A204.1 (cell line): ENCODE measurements around the gene P4HA2.

ENCODE experiments used
- FAIRE-seq: peaks from 2 replicates; lab custom pipeline; 2012; peaks lifted over from hg19 to GRCh38; lab: Jason Lieb, UNC

P4HA2 gene

DNA sequence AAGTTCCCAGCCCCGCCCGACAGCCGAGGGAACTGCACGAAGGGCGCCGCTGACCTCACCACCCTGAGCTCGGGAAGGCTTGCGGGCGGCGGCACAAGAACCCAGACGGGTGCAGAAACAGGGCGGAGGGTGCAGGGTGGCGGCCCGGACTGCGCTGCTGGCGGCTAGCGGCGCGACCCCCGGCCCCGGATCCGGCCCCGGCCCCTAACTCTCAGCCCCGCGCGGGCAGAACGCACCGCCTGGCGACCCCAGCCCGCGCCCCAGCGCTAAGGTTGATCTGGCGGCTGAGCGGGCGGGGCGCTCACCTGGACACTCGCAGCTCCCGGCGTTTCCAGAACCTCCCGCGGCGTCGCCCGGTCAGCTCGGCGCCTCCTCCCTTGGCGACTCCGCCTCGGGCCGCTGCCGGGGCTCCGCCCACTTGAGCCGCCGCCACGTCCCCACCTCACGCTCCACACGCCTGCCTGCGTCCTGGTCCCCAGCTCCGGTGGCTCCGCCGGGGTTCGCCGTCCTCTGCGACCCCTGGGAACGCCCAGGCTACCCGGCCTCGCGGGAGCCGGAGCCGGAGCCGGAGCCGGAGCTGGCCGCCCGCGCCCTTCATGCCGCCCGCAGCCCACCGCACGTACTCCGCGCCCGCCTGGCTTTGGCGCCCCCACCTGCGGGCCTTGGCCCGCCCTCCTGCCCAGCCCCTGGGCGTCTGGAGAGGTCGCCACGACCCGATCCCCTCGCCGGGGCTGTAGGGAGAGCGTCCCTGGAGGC, at the start of gene P4HA2:
Gene P4HA2, minus strand, starts transcription at position 369 of the 756 bp plus-strand sequence. CDS start 9,227 bp downstream, outside the sequence.
- FAIRE-seq: no peak

DNA sequence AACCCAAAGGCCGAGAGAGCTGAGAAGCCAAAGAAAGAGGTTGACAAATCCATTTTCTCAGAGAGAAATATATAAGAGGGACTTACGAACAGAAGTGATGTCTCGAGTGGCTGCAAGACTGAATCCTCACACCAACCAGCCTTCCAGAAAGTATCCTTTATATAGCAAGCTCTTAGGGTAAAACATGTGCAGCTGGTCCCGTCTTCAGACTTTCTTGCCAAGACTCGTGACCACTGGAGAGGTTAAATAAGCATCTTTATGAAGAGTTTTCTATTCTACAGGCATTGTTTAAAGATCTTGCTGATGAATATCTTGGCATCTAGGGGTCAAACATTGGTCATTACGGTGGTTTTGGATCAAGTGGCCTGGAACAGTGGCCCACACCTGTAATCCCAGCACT, 49.6 kb upstream of the P4HA2 start:
- FAIRE-seq: no peak

- FAIRE-seq: no peak
Measured at GRCh38 chr5:132275367-132276220, 47.9 kb upstream of the P4HA2 start.

- no peak for FAIRE-seq
Measured at GRCh38 chr5:132274050-132274792, 46.6 kb upstream of the P4HA2 start.

- FAIRE-seq: no peak
Measured at GRCh38 chr5:132273631-132274030, 46.0 kb upstream of the P4HA2 start.

DNA sequence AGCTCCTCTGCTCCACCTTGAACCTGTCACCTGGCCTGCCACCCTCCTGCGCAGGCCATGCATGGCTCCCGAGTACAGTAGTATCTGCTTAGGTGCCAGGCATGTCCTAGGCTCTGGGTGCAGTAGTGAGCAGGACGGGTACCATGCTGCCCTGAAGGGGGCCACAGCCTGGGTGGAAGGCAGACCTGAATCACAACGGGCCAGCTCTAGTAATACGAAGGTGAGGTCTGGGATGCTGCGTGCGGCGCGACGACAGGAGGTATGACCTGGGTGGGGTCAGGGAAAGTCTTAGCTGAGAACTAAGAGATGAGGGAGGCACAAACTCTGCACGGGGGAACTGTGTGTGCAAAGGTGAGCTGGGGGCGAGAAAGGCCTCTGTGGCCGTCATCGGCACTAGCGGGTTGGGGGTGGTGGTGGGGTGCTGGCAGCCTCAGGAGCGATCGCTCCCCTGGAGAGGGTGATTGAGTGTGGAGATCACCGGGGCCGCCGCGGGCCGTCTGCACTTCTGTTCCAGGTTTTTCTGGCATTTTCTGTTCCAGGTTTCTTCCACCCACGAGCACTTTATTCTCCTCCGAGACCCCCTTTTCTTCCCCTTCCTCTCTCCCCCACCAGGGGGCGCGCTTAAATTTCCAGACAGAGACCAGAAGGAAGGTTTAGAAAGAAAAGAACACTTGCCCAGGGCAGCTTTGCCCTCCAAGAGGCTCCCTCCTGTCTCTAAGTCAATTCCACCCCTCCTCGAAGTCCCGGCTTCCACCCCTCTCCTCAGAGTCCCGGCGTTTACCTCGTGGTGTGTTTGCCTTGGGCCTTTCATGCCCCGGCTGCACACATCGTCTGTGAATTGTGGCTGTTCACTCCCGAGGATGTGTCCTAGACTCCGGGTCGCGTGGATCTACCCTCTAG, 44.9 kb upstream of the P4HA2 start:
- FAIRE-seq: no peak

GRCh38 chr5:132271251-132272246, 43.9 kb upstream of the P4HA2 start:
- FAIRE-seq: no peak

DNA sequence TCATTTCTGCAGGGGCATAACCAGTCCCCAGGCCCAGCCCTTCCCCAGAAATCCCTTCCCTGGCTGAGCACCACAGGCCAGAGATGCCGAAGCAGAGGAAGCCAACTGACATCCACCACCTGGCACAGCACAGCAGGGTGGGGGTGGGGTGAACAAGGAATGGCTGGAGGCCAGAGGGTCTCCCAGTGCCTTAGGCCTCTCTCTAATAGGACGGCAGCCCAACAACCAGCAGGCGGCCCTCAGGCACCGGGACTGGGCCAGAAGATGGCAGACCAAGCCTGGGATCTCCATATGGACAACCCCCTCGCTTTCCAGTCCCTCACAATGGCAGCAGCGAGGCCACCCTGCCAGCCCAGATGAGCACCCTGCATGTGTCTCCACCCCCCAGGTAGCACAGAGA, 43.1 kb upstream of the P4HA2 start:
- FAIRE-seq: no peak

GRCh38 chr5:132270335-132270665, 42.6 kb upstream of the P4HA2 start:
- FAIRE-seq: no peak

DNA sequence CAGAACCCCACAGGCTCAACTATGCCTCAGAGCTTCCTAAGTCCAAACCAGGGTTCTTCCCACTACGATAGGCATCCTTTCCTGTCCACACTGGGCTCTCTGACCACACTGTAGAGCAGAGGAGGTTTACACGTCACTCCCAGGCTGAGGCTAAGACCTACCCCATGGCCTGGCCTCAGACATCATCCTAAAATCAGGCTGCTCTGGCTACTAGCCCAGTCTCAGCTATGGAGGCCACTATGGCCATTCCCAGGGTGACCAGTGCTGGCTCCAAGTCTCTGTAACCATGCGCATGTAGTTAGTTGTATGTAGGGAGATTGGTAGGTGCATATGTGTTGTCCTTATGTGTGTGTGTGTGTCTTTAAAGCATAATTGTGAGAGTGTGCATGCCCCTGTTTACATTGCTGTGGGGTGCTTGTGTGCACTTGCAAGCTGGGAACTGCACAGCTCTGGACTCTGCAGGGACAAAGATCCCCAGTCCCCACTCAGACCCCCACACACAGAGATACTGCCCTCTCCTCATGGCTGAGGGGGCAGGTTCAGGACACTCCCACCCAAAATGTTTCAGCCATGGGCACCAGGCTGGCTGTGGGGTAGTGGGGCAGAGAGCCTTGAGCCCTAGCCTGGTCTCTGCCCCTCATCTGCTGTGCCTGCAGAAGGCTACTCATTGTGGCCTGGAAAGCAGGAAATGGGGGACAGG, 42.1 kb upstream of the P4HA2 start:
- FAIRE-seq: no peak

DNA sequence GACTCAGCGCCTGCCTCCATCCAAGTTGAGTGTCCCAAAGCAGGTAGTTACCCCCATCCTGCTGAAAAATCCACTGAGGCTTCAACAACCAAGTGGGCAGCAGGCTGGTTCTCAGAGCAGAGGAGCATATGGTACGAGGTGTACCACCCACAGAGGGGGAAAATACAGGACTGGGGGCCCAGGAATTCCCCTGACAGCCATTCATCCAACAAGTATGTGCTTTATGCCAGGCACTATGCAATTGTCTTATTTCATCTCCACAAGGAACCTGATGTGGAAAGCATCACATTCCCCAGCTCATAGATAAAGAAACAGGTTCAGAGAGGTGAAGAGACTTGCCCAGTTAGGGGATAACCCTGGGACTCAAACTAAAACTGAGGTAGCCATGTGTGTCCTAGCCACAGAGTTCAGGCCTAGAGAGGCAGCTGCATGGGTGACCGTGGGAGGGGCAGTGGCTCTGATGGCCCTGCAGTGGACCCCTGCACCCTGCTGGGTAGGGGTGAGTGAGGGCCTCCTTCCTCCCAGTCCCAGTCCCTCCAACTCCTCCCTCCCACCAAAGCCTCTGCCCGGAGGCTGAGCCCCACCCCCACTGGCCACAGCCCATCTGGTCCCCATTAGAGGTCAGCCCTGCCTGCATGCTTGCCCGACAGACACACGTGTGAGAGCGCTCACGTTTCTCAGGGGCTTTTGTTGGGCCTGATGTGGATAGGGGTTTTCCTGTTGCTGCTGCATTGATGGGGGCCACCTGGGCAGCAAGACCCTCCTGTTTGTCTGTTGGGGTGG, 41.3 kb upstream of the P4HA2 start:
- FAIRE-seq: no peak

DNA sequence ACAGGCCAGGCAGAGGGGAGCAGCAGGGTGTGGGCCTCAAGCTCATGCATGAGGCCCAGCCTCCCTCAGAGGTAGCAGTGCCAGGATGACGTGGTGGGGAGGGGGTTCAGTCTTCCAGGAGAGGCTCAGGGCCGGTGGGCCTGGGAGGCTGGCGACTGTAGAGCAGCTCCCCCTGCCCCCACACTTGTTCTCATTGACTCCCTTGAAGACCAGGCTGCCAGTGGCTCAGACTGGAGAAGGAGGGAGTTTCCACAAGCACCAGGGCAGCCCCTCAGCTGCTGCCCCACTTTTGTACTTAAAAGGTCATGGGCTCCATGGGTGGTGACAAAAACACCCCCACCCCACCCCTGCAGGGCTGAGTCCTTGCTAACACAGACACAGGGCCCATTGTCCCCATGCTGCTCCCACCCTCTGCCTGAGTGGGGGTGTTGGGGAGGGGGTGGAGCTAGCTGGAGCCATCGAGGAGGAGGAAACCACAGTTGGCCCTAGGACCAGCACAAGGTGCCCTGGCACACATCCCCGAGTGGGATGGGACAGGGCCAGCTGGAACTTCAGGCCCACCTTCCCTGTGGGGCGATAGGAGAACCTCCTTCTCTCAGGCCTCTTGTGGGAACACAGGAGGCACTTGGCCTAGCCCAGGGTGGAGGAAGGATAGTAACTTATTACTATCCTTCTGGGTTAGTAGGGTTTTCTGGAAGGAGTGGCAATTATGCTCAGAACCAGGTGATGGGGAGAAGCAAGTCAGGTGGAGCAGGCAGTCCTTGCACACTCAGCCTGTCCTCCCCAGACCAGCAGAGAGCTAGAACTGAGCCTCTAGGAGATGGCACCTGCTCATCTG, 40.5 kb upstream of the P4HA2 start:
- no peak for FAIRE-seq

GRCh38 chr5:132267166-132267739, 39.6 kb upstream of the P4HA2 start:
- no peak for FAIRE-seq

- no peak for FAIRE-seq
Measured at GRCh38 chr5:132266836-132267160, 39.1 kb upstream of the P4HA2 start.

DNA sequence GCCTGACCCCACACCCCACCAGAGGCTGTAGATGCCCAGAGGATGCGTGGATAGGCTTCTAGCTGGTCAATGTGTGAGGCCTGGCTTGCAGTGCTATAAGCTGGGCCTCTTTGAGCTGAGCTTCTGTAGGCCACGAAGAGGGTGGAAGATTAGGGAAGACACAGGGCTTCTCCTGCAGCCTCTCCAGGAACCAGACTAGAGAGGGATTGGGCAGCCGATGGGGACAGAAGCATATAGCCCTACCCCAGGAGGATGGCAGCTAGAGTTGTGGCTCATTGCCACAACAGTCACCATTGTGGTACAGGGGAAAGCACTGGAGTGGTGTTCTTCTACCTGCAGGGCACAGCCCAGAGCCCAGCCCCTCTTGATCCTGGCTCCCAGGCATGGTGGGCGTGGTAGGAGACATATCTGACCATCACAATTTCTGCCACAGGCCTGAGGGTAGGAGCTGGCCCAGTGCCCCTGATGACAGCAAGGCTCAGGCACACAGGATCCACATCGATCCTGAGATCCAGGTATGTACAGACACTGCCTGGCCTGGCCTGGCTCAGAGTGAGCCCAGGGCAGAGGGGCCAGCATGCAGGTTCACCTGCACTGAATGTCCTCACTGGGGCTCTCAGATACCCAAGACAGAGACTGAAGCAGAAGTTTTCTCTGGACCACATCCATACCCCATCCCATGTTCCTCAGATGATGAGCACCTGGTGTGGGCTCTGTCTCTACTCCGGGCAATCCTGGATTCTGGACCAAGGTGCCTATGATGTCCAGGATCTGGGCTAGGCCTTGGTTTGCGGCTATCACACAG, 38.6 kb upstream of the P4HA2 start:
- FAIRE-seq: no peak

- FAIRE-seq: no peak
Measured at GRCh38 chr5:132265336-132266030, 37.8 kb upstream of the P4HA2 start.
